Peyer's patch (tissue), 4 donors: Measurements from ENCODE around the gene RPS6KA4.

ENCODE experiments used
- CTCF ChIP-seq, 6 experiments: fragments of 450-650 bp in 4 of 6; fragments of 200-600 bp in 2 of 6; sonication (generic) in 1 of 6; IDR thresholded peaks; one replicate each; pipeline ENCODE4 v1.5.1; 2017 to 2019; ENCODE audit warnings: antibody characterized with exemption in 6 of 6, mild to moderate bottlenecking in 3 of 6, moderate library complexity in 1 of 6
- POLR2A ChIP-seq, 2 donors: fragments of 450-650 bp; IDR thresholded peaks; one replicate each; pipeline ENCODE4 v1.5.1; 2017; ENCODE audit warnings: antibody characterized with exemption in 2 of 2, mild to moderate bottlenecking in 2 of 2, moderate library complexity in 2 of 2

GRCh38 chr11:64339286-64339685, 19.7 kb upstream of the RPS6KA4 start:
- TF ChIP-seq CTCF (IDR thresholded peaks at IDR 0.05) (no peak), POLR2A (IDR thresholded peaks at IDR 0.05) (no peak)
